Measurements from ENCODE around the gene SYK. TPM values are rescaled to one million over a fixed set of nuclear protein-coding genes. Genes with fewer than 3 reads are reported as not detected.
"Not testable (repeated sequence)": the region's sequence is repeated elsewhere in the genome, so short reads cannot be mapped to it uniquely, and the experiment has no call there.

SYK gene
- total RNA-seq, 1 donor: not detected

- Histone ChIP-seq H3K27me3 (ENCODE audit: insufficient read depth, low read length) (no peaks in the 10 kb centered on the region), H3K4me2 (ENCODE audit: insufficient read depth, low read length) (no peak overlapping the region), H3K4me3 (ENCODE audit: insufficient read depth, low read length) (no peak overlapping the region), H3K79me2 (ENCODE audit: insufficient read depth, low read length) (no peaks in the 10 kb centered on the region), H3K27ac (ENCODE audit: low read depth, low read length) (no peak overlapping the region), H3K9me3 (ENCODE audit: low read depth, low read length) (no peaks in the 10 kb centered on the region), H2AFZ (ENCODE audit: low read length) (no peak overlapping the region), H3K4me1 (ENCODE audit: insufficient read depth, low read length) (no peaks in the 10 kb centered on the region), H4K20me1 (ENCODE audit: insufficient read depth, low read length) (no peaks in the 10 kb centered on the region), H3K36me3 (ENCODE audit: insufficient read depth, low read length) (no peaks in the 10 kb centered on the region)
- no peak for TF ChIP-seq CTCF (IDR thresholded peaks at IDR 0.05; ENCODE audit: extremely low read depth, low read depth, low read length)
- DNase-seq (ENCODE audit: insufficient read length, low spot score, missing footprints): no peak
Measured at GRCh38 chr9:90818279-90818678, 16.7 kb downstream of the SYK start.

GRCh38 chr9:90820406-90820805 lies 18.8 kb downstream of the SYK start:
- not testable (repeated sequence) for H3K4me2 ChIP-seq (ENCODE audit: insufficient read depth, low read length); H3K36me3 ChIP-seq (ENCODE audit: insufficient read depth, low read length); H3K9me3 ChIP-seq (ENCODE audit: low read depth, low read length); H3K27me3 ChIP-seq (ENCODE audit: insufficient read depth, low read length); DNase-seq (ENCODE audit: insufficient read length, low spot score, missing footprints); H4K20me1 ChIP-seq (ENCODE audit: insufficient read depth, low read length); H3K4me1 ChIP-seq (ENCODE audit: insufficient read depth, low read length); H3K4me3 ChIP-seq (ENCODE audit: insufficient read depth, low read length); H3K27ac ChIP-seq (ENCODE audit: low read depth, low read length); H2AFZ ChIP-seq (ENCODE audit: low read length); H3K79me2 ChIP-seq (ENCODE audit: insufficient read depth, low read length)

- not testable (repeated sequence) for H3K27me3 ChIP-seq (ENCODE audit: insufficient read depth, low read length); H2AFZ ChIP-seq (ENCODE audit: low read length); H3K36me3 ChIP-seq (ENCODE audit: insufficient read depth, low read length); H3K4me2 ChIP-seq (ENCODE audit: insufficient read depth, low read length); H3K79me2 ChIP-seq (ENCODE audit: insufficient read depth, low read length); H3K9me3 ChIP-seq (ENCODE audit: low read depth, low read length); H3K27ac ChIP-seq (ENCODE audit: low read depth, low read length); DNase-seq (ENCODE audit: insufficient read length, low spot score, missing footprints); H3K4me3 ChIP-seq (ENCODE audit: insufficient read depth, low read length); H4K20me1 ChIP-seq (ENCODE audit: insufficient read depth, low read length); H3K4me1 ChIP-seq (ENCODE audit: insufficient read depth, low read length)
Measured at GRCh38 chr9:90821236-90821635, 19.6 kb downstream of the SYK start.

- Histone ChIP-seq H3K36me3 (ENCODE audit: insufficient read depth, low read length) (no peaks in the 10 kb centered on the region), H3K4me2 (ENCODE audit: insufficient read depth, low read length) (no peak overlapping the region), H3K27ac (ENCODE audit: low read depth, low read length) (no peak overlapping the region), H3K4me1 (ENCODE audit: insufficient read depth, low read length) (no peaks in the 10 kb centered on the region), H3K79me2 (ENCODE audit: insufficient read depth, low read length) (no peaks in the 10 kb centered on the region), H3K27me3 (ENCODE audit: insufficient read depth, low read length) (no peaks in the 10 kb centered on the region), H2AFZ (ENCODE audit: low read length) (no peak overlapping the region), H3K4me3 (ENCODE audit: insufficient read depth, low read length) (no peak overlapping the region), H4K20me1 (ENCODE audit: insufficient read depth, low read length) (no peaks in the 10 kb centered on the region), H3K9me3 (ENCODE audit: low read depth, low read length) (no peaks in the 10 kb centered on the region)
- no peak for TF ChIP-seq CTCF (IDR thresholded peaks at IDR 0.05; ENCODE audit: extremely low read depth, low read depth, low read length)
- no peak for DNase-seq (ENCODE audit: insufficient read length, low spot score, missing footprints)
Measured at GRCh38 chr9:90821697-90822096, 20.1 kb downstream of the SYK start.

- H3K27me3 ChIP-seq (ENCODE audit: insufficient read depth, low read length): no peaks in the 10 kb centered on the region
- no peaks in the 10 kb centered on the region for H3K4me1 ChIP-seq (ENCODE audit: insufficient read depth, low read length)
- no peaks in the 10 kb centered on the region for H3K79me2 ChIP-seq (ENCODE audit: insufficient read depth, low read length)
- no peak overlapping the region for H3K4me3 ChIP-seq (ENCODE audit: insufficient read depth, low read length)
- no peaks in the 10 kb centered on the region for H4K20me1 ChIP-seq (ENCODE audit: insufficient read depth, low read length)
- H3K4me2 ChIP-seq (ENCODE audit: insufficient read depth, low read length): no peak overlapping the region
- H2AFZ ChIP-seq (ENCODE audit: low read length): no peak overlapping the region
- H3K36me3 ChIP-seq (ENCODE audit: insufficient read depth, low read length): no peaks in the 10 kb centered on the region
- no peak overlapping the region for H3K27ac ChIP-seq (ENCODE audit: low read depth, low read length)
- TF ChIP-seq CTCF (IDR thresholded peaks at IDR 0.05; ENCODE audit: extremely low read depth, low read depth, low read length): no peak
- no peak for DNase-seq (ENCODE audit: insufficient read length, low spot score, missing footprints)
- no peaks in the 10 kb centered on the region for H3K9me3 ChIP-seq (ENCODE audit: low read depth, low read length)
Measured at GRCh38 chr9:90822866-90823265, 21.2 kb downstream of the SYK start.
